HCT116 (cell line): ENCODE data around the gene RABL3. TPM values are rescaled to one million over a fixed set of nuclear protein-coding genes. Genes with fewer than 3 reads are reported as not detected.

Experiments
- ATAC-seq: fragments of 200-7000 bp; cut with Tn5 transposase; 2 replicates; pipeline ENCODE4 v1.9.1; 2020; ENCODE audit warnings: mild to moderate bottlenecking, moderate library complexity
- BruUV-seq: library from RNA; stranded (reverse); fragments of 400-500 nt; replicated peaks from 2 replicates; lab custom pipeline; 2021; lab: Mats Ljungman, UMichigan
- CTCF ChIA-PET: fragments of 300-600 bp; sonication (Branson Sonifier 250); formaldehyde crosslinking; loops from one replicate; lab custom pipeline; 2021; ENCODE audit warnings: antibody characterized with exemption; lab: Charles Lee
- POLR2A ChIA-PET: fragments of 300-600, 350-600 bp; sonication (Branson Sonifier 250); formaldehyde crosslinking; loops from one replicate; lab custom pipeline; 2021; ENCODE audit warnings: antibody characterized with exemption; lab: Charles Lee
- RAD21 ChIA-PET, 2 experiments: fragments of 300-600 bp; sonication (Branson Sonifier 250); formaldehyde crosslinking; loops; one replicate each; lab custom pipeline; 2023; ENCODE audit warnings: low total read pairs in 2 of 2; ENCODE audit not compliant: uncharacterized antibody in 2 of 2, unreplicated experiment in 2 of 2, low non-redundant PET in 1 of 2; lab: Charles Lee
- DNase-seq: peaks from one replicate; pipeline ENCODE4 v3.0.0-alpha.2; 2010; ENCODE audit warnings: low read depth, low spot score
- H2AFZ ChIP-seq: fragments of 200-600 bp; shearing (Covaris generic), sonication (generic); 2 replicates; pipeline ENCODE4 v1.6.1; 2017; ENCODE audit warnings: low read depth, mixed run types, mixed read lengths, antibody characterized with exemption, low read length; ENCODE audit not compliant: poor library complexity, severe bottlenecking
- H3K27ac ChIP-seq: 2 replicates; pipeline ENCODE4 v1.5.1; 2012; ENCODE audit warnings: low read depth, low read length
- H3K27me3 ChIP-seq: fragments of 200-600 bp; sonication (generic); 2 replicates; pipeline ENCODE4 v1.6.1; 2016; ENCODE audit warnings: mixed run types, low read length, mixed read lengths; ENCODE audit not compliant: insufficient read depth
- H3K36me3 ChIP-seq, 2 experiments: fragments of 200-500 bp in 1 of 2; fragments of 200-600 bp in 1 of 2; sonication (Bioruptor generic) in 1 of 2; sonication (generic) in 1 of 2; 2 replicates each; pipeline versions ENCODE4 v1.5.1 to v1.6.1; 2014 to 2016; ENCODE audit warnings: low read length in 2 of 2, inconsistent platforms in 1 of 2, mixed read lengths in 1 of 2, mixed run types in 1 of 2; ENCODE audit not compliant: insufficient read depth in 2 of 2, control insufficient read depth in 1 of 2
- H3K4me1 ChIP-seq, 2 experiments: fragments of 200-600 bp in 1 of 2; sonication (generic) in 1 of 2; 2 replicates each; pipeline versions ENCODE4 v1.5.1 to v1.6.1; 2012 to 2017; ENCODE audit warnings: low read length in 2 of 2, inconsistent platforms in 1 of 2, mild to moderate bottlenecking in 1 of 2, mixed read lengths in 1 of 2, mixed run types in 1 of 2, moderate library complexity in 1 of 2; ENCODE audit not compliant: insufficient read depth in 2 of 2, control insufficient read depth in 1 of 2
- H3K4me2 ChIP-seq: fragments of 200-600 bp; sonication (generic); 2 replicates; pipeline ENCODE4 v1.6.1; 2017; ENCODE audit warnings: mixed run types, low read length, mixed read lengths
- H3K4me3 ChIP-seq, 2 experiments: fragments of 200-600 bp in 1 of 2; sonication (generic) in 1 of 2; replicated peaks in 1 of 2; 2 replicates each; pipeline ENCODE4 v1.5.1; 2011 to 2016; ENCODE audit warnings: low read length in 2 of 2, control low read depth in 1 of 2, low read depth in 1 of 2, mild to moderate bottlenecking in 1 of 2, mixed read lengths in 1 of 2, mixed run types in 1 of 2
- H3K79me2 ChIP-seq: fragments of 200-600 bp; sonication (generic); 2 replicates; pipeline ENCODE4 v1.6.1; 2017; ENCODE audit warnings: mild to moderate bottlenecking, mixed run types, low read length, moderate library complexity, mixed read lengths; ENCODE audit not compliant: insufficient read depth
- H3K9ac ChIP-seq: fragments of 200-600 bp; sonication (generic); 2 replicates; pipeline ENCODE4 v1.6.1; 2016; ENCODE audit warnings: low read length, mixed read lengths
- H3K9me2 ChIP-seq: fragments of 200-600 bp; sonication (generic), shearing (Covaris generic); 2 replicates; pipeline ENCODE4 v1.6.1; 2017; ENCODE audit warnings: mixed run types, mild to moderate bottlenecking, moderate library complexity; ENCODE audit not compliant: insufficient read depth
- H3K9me3 ChIP-seq, 2 experiments: fragments of 200-500 bp in 1 of 2; fragments of 200-600 bp in 1 of 2; sonication (Bioruptor generic) in 1 of 2; sonication (generic) in 1 of 2; 2 replicates each; pipeline ENCODE4 v1.6.1; 2014 to 2017; ENCODE audit warnings: low read length in 2 of 2, mixed read lengths in 2 of 2, inconsistent platforms in 1 of 2, low read depth in 1 of 2, mild to moderate bottlenecking in 1 of 2, mixed run types in 1 of 2, moderate library complexity in 1 of 2; ENCODE audit not compliant: control insufficient read depth in 1 of 2, insufficient read depth in 1 of 2
- H4K20me1 ChIP-seq: fragments of 200-600 bp; sonication (generic), shearing (Covaris generic); 2 replicates; pipeline ENCODE4 v1.6.1; 2017; ENCODE audit warnings: mixed run types, mild to moderate bottlenecking, moderate library complexity; ENCODE audit not compliant: insufficient read depth
- CBX3 ChIP-seq: IDR thresholded peaks from 2 replicates; pipeline ENCODE4 v1.6.1; 2012; ENCODE audit warnings: low read depth
- CEBPB ChIP-seq: IDR thresholded peaks from 2 replicates; pipeline ENCODE4 v1.6.1; 2012; ENCODE audit warnings: low read depth
- EGR1 ChIP-seq: IDR thresholded peaks from 2 replicates; pipeline ENCODE4 v1.6.1; 2012; ENCODE audit warnings: low read depth
- EZH2 ChIP-seq: fragments of 200-600 bp; sonication (generic); IDR thresholded peaks from 2 replicates; pipeline ENCODE4 v1.6.1; 2017; ENCODE audit warnings: antibody characterized with exemption, mixed run types
- FOSL1 ChIP-seq: IDR thresholded peaks from 2 replicates; pipeline ENCODE4 v1.6.1; 2012; ENCODE audit warnings: low read depth
- POLR2A ChIP-seq: IDR thresholded peaks from 2 replicates; pipeline ENCODE4 v1.7.0; 2011; ENCODE audit warnings: borderline replicate concordance; ENCODE audit not compliant: insufficient read depth, insufficient read length; ENCODE audit errors: extremely low read depth
- RAD21 ChIP-seq: IDR thresholded peaks from 2 replicates; pipeline ENCODE4 v1.6.1; 2012; ENCODE audit warnings: low read depth, mild to moderate bottlenecking
- SP1 ChIP-seq: IDR thresholded peaks from 2 replicates; pipeline ENCODE4 v1.6.1; 2012; ENCODE audit warnings: low read depth
- TCF7L2 ChIP-seq: IDR thresholded peaks from 2 replicates; pipeline ENCODE4 v1.7.0; 2011; ENCODE audit warnings: borderline replicate concordance, inconsistent platforms; ENCODE audit not compliant: insufficient read depth, insufficient read length; ENCODE audit errors: extremely low read depth
- ZFX ChIP-seq: fragments of 450-650 bp; IDR thresholded peaks from 2 replicates; pipeline ENCODE4 v1.6.1; 2017
- intact Hi-C: fragments of 100-400 bp; cut with micrococcal nuclease; formaldehyde crosslinking; loops from 2 replicates; pipeline ENCODE4 v1.10.0; 2022
- total RNA-seq: library from RNA; stranded (reverse); gene quantifications from one replicate; pipeline ENCODE4 v1.2.1, GENCODE V29; 2021; ENCODE audit not compliant: unreplicated experiment
- TF ChIP-seq, protein P1 (sequence below): IDR thresholded peaks from 2 replicates; pipeline ENCODE4 v1.6.1; 2012
- TF ChIP-seq, protein P2 (sequence below), 3 experiments: fragments of 200-600 bp in 1 of 3; sonication (generic) in 1 of 3; IDR thresholded peaks in 2 of 3; conservative IDR thresholded peaks in 1 of 3; 2 replicates each; pipeline ENCODE4 v1.5.1; 2012 to 2017; ENCODE audit warnings: low read depth in 2 of 3, low read length in 2 of 3, antibody characterized with exemption in 1 of 3, borderline replicate concordance in 1 of 3, control low read depth in 1 of 3, mild to moderate bottlenecking in 1 of 3, mixed read lengths in 1 of 3, mixed run types in 1 of 3, moderate library complexity in 1 of 3; ENCODE audit not compliant: insufficient read depth in 1 of 3

The RABL3 gene
- total RNA-seq, 1 experiment from 2014 or later: 23.8 TPM

DNA sequence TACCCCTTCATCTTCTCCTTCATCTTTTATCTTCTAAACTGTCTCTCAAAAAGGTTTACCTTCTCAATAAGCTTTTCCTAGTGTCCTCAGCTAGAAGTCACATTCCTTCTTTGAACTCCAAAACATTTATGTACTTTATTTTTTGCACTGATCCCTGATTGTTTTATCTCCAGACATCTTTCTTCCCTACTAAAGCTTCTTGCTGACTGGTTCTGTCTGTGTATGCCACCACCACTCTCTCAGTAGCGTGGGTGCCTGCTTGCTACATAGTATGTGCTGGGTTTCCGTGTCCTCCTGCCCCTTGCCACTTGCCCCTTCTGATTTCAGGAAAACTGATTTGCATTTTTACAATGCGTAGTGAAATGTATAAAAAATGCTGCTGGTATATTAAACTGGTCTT, 24.3 kb upstream of the RABL3 start:
- TF ChIP-seq SP1 (no peak), POLR2A (no peak), CBX3 (no peak), EGR1 (no peak), ZFX (no peak), EZH2 (no peak)
- TF ChIP-seq, protein P1, sequence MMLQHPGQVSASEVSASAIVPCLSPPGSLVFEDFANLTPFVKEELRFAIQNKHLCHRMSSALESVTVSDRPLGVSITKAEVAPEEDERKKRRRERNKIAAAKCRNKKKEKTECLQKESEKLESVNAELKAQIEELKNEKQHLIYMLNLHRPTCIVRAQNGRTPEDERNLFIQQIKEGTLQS: no peak
- TF ChIP-seq, protein P2, sequence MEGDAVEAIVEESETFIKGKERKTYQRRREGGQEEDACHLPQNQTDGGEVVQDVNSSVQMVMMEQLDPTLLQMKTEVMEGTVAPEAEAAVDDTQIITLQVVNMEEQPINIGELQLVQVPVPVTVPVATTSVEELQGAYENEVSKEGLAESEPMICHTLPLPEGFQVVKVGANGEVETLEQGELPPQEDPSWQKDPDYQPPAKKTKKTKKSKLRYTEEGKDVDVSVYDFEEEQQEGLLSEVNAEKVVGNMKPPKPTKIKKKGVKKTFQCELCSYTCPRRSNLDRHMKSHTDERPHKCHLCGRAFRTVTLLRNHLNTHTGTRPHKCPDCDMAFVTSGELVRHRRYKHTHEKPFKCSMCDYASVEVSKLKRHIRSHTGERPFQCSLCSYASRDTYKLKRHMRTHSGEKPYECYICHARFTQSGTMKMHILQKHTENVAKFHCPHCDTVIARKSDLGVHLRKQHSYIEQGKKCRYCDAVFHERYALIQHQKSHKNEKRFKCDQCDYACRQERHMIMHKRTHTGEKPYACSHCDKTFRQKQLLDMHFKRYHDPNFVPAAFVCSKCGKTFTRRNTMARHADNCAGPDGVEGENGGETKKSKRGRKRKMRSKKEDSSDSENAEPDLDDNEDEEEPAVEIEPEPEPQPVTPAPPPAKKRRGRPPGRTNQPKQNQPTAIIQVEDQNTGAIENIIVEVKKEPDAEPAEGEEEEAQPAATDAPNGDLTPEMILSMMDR (IDR thresholded peaks at IDR 0.05 in 2 of 3, conservative IDR thresholded peaks at IDR 0.05 in 1 of 3; ENCODE audit: borderline replicate concordance in 1 of 3, insufficient read depth in 1 of 3, low read depth in 2 of 3, low read length in 2 of 3): no peak
- no peak overlapping the region for H2AFZ ChIP-seq
- BruUV-seq: no TSS peak
- no peak overlapping the region for H3K27ac ChIP-seq
- CTCF ChIA-PET: no interaction called here
- H4K20me1 ChIP-seq: no peaks in the 10 kb centered on the region
- peaks cover 82% of the 10 kb centered on the region for H3K79me2 ChIP-seq
- RAD21 ChIA-PET: no interaction called here
- H3K9me2 ChIP-seq: no peaks in the 10 kb centered on the region
- H3K9me3 ChIP-seq: no peaks in the 10 kb centered on the region
- POLR2A ChIA-PET: no interaction called here
- H3K4me2 ChIP-seq: no peak overlapping the region
- DNase-seq: no peak
- no peaks in the 10 kb centered on the region for H3K4me1 ChIP-seq
- no peaks in the 10 kb centered on the region for H3K36me3 ChIP-seq
- H3K27me3 ChIP-seq: no peaks in the 10 kb centered on the region
- H3K4me3 ChIP-seq: no peak overlapping the region
- no peak for ATAC-seq
- H3K9ac ChIP-seq: no peak overlapping the region
- intact Hi-C loops: no loop called here

DNA sequence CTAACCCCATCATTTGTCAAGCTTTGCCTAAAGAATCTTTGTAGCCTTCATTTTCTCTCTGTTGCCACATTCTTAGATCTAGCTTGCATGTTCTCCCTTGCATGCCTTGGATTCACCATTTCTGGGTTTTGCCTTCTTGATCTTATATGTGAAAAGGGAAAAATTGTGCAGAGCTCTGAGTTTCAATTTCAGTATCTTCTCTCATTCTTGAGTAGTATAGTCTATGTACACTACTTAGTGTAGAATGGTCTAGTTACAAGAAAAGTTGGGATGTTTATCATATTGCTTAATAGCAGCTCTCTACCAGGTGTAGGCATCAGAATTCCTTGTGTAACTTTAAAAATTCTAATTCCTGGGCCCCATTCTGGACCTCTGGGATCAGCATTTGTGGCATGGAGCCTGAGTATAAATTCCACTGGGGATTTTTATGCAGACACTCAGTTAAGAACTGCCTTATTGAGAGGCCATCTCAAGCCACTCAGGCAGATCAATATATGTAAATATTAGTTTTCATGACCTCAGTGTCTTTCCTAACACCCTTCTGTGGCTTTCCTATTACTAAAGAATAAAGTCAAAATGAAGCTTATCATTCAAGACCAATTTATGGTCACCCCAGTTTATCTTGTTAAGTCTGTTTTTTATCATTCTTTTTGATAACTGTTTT, 23.6 kb upstream of the RABL3 start:
- no peak for DNase-seq
- Histone ChIP-seq H3K9me3 (no peaks in the 10 kb centered on the region), H3K36me3 (no peaks in the 10 kb centered on the region), H3K9me2 (no peaks in the 10 kb centered on the region), H3K79me2 (peaks cover 82% of the 10 kb centered on the region)
- no peak for ATAC-seq
- TF ChIP-seq RAD21: no peak
- TF ChIP-seq CEBPB: no peak
- TF ChIP-seq, protein P1: no peak
- TF ChIP-seq SP1: no peak
- no peak for TF ChIP-seq FOSL1
- TF ChIP-seq TCF7L2: no peak
- TF ChIP-seq EGR1: no peak
- TF ChIP-seq, all 23 proteins: peak for 0
- CTCF ChIA-PET: no interaction called here
- no TSS peak for BruUV-seq
- H3K27me3 ChIP-seq: no peaks in the 10 kb centered on the region
- intact Hi-C loops: no loop called here
- H3K9ac ChIP-seq: no peak overlapping the region
- H3K4me1 ChIP-seq: no peaks in the 10 kb centered on the region
- H2AFZ ChIP-seq: no peak overlapping the region
- POLR2A ChIA-PET: interaction anchor here (0.6 kb wide), 1 partner anchor 394 kb away, joined by 3 read pairs; no protein-coding TSS in a partner anchor
- no peak overlapping the region for H3K4me3 ChIP-seq
- H3K4me2 ChIP-seq: no peak overlapping the region
- no peak overlapping the region for H3K27ac ChIP-seq
- no peaks in the 10 kb centered on the region for H4K20me1 ChIP-seq
- RAD21 ChIA-PET: no interaction called here
